GM12878 (cell line): ENCODE data around the gene F8A3. TPM values are rescaled to one million over a fixed set of nuclear protein-coding genes. Genes with fewer than 3 reads are reported as not detected.

Experiments used
- ATAC-seq: fragments of 200-7000 bp; cut with Tn5 transposase; 3 replicates; pipeline ENCODE4 v1.9.1; 2020; ENCODE audit warnings: mild to moderate bottlenecking, moderate library complexity
- BruUV-seq: library from RNA; stranded (reverse); fragments of 400-500 nt; replicated peaks from 2 replicates; lab custom pipeline; 2021; lab: Mats Ljungman, UMichigan
- CTCF ChIA-PET: fragments of 300-600 bp; sonication (Branson Sonifier 250); formaldehyde crosslinking; extraction: SDS; loops from one replicate; lab custom pipeline; 2021; ENCODE audit warnings: inconsistent platforms; lab: Yijun Ruan, JAX
- POLR2A ChIA-PET: fragments of 350-600 bp; formaldehyde crosslinking; extraction: SDS; loops from one replicate; lab custom pipeline; 2021; ENCODE audit warnings: inconsistent platforms; lab: Charles Lee
- RAD21 ChIA-PET: fragments of 300-600 bp; sonication (Branson Sonifier 250); formaldehyde crosslinking; loops from one replicate; lab custom pipeline; 2023; ENCODE audit warnings: antibody characterized with exemption; ENCODE audit not compliant: unreplicated experiment; lab: Charles Lee
- SMC1A ChIA-PET: fragments of 300-600 bp; sonication (Branson Sonifier 250); formaldehyde crosslinking; loops from one replicate; lab custom pipeline; 2023; ENCODE audit not compliant: unreplicated experiment, uncharacterized antibody; lab: Charles Lee
- DNase-seq: peaks from one replicate; pipeline ENCODE4 v3.0.0-alpha.2; 2011; ENCODE audit warnings: low read depth, low spot score
- FAIRE-seq: peaks from 3 replicates; lab custom pipeline; 2011; peaks lifted over from hg19 to GRCh38; lab: Jason Lieb, UNC
- H2AFZ ChIP-seq: 2 replicates; pipeline ENCODE4 v1.6.0; 2011; ENCODE audit warnings: low read depth, low read length, control low read depth; ENCODE audit not compliant: control insufficient read depth
- H3K27ac ChIP-seq: 2 replicates; pipeline ENCODE4 v1.5.1; 2011; ENCODE audit warnings: control low read depth; ENCODE audit not compliant: control insufficient read depth, insufficient read depth
- H3K27me3 ChIP-seq, 2 experiments: replicated peaks in 1 of 2; 2 replicates each; pipeline versions ENCODE4 v1.6.0 to v1.6.1; 2011; ENCODE audit warnings: low read length in 1 of 2; ENCODE audit not compliant: control insufficient read depth in 2 of 2, insufficient read depth in 2 of 2
- H3K36me3 ChIP-seq, 2 experiments: 2 replicates each; pipeline ENCODE4 v1.5.1; 2011; ENCODE audit warnings: low read length in 1 of 2; ENCODE audit not compliant: control insufficient read depth in 2 of 2, insufficient read depth in 2 of 2
- H3K4me1 ChIP-seq: 2 replicates; pipeline ENCODE4 v1.6.1; 2011; ENCODE audit warnings: mild to moderate bottlenecking, low read length, moderate library complexity, mixed read lengths; ENCODE audit not compliant: control insufficient read depth, insufficient read depth
- H3K4me2 ChIP-seq: 2 replicates; pipeline ENCODE4 v1.6.0; 2011; ENCODE audit warnings: control low read depth; ENCODE audit not compliant: control insufficient read depth, insufficient read depth
- H3K4me3 ChIP-seq: fragments of 200-600 bp; sonication (generic); 2 replicates; pipeline ENCODE4 v1.5.1; 2016
- H3K79me2 ChIP-seq: 2 replicates; pipeline ENCODE4 v1.6.0; 2011; ENCODE audit warnings: low read length; ENCODE audit not compliant: control insufficient read depth, insufficient read depth
- H3K9ac ChIP-seq: 2 replicates; pipeline ENCODE4 v1.8.0; 2011; ENCODE audit warnings: low read length, control low read depth, mixed read lengths; ENCODE audit not compliant: control insufficient read depth, insufficient read depth
- H3K9me3 ChIP-seq: replicated peaks from 3 replicates; pipeline ENCODE4 v1.5.1; 2011; ENCODE audit warnings: mild to moderate bottlenecking, low read length; ENCODE audit not compliant: control insufficient read depth, insufficient read depth
- H4K20me1 ChIP-seq: 2 replicates; pipeline ENCODE4 v1.6.0; 2011; ENCODE audit not compliant: control insufficient read depth, insufficient read depth
- ASH2L ChIP-seq: fragments of 300-600, 200-600 bp; sonication (generic); IDR thresholded peaks from 2 replicates; pipeline ENCODE4 v1.6.1; 2017; ENCODE audit warnings: low read depth, mild to moderate bottlenecking, borderline replicate concordance
- BRCA1 ChIP-seq: IDR thresholded peaks from 2 replicates; pipeline ENCODE4 v1.6.1; 2011; ENCODE audit warnings: low read depth, low read length, improper control_type of control experiment
- CBX5 ChIP-seq: sonication (generic); IDR thresholded peaks from 2 replicates; pipeline ENCODE4 v1.6.1; 2016; ENCODE audit warnings: low read depth, moderate library complexity, mild to moderate bottlenecking, inconsistent platforms
- EED ChIP-seq: sonication (generic); IDR thresholded peaks from 2 replicates; pipeline ENCODE4 v1.6.1; 2016; ENCODE audit warnings: antibody characterized with exemption, low read depth
- ESRRA ChIP-seq: IDR thresholded peaks from 2 replicates; pipeline ENCODE4 v1.6.1; 2012; ENCODE audit warnings: mild to moderate bottlenecking, low read length, improper control_type of control experiment
- GATAD2B ChIP-seq: fragments of 450-650 bp; conservative IDR thresholded peaks from 2 replicates; pipeline ENCODE4 v1.6.1; 2017; ENCODE audit warnings: low read depth, mild to moderate bottlenecking, moderate library complexity
- LARP7 ChIP-seq: fragments of 450-650 bp; IDR thresholded peaks from 2 replicates; pipeline ENCODE4 v1.6.1; 2017; ENCODE audit warnings: mild to moderate bottlenecking
- MXI1 ChIP-seq: fragments of 150-350 bp; IDR thresholded peaks from 2 replicates; pipeline ENCODE4 v1.6.1; 2011; ENCODE audit warnings: low read depth, mild to moderate bottlenecking, inconsistent platforms, low read length, improper control_type of control experiment
- NFYA ChIP-seq: IDR thresholded peaks from 2 replicates; pipeline ENCODE4 v1.6.1; 2011; ENCODE audit warnings: low read depth, mild to moderate bottlenecking, low read length, improper control_type of control experiment, borderline replicate concordance
- PAX5 ChIP-seq: IDR thresholded peaks from 2 replicates; pipeline ENCODE4 v1.6.1; 2011; ENCODE audit warnings: low read depth, low read length, borderline replicate concordance
- PAX8 ChIP-seq: fragments of 450-650 bp; IDR thresholded peaks from 2 replicates; pipeline ENCODE4 v1.6.1; 2017; ENCODE audit warnings: mild to moderate bottlenecking, moderate library complexity
- RCOR1 ChIP-seq: conservative IDR thresholded peaks from 2 replicates; pipeline ENCODE4 v1.6.1; 2012; ENCODE audit warnings: low read depth, low read length, improper control_type of control experiment
- SUPT20H ChIP-seq: IDR thresholded peaks from 2 replicates; pipeline ENCODE4 v1.6.1; 2011; ENCODE audit warnings: low read depth, mild to moderate bottlenecking, low read length, moderate library complexity, borderline replicate concordance; ENCODE audit not compliant: control insufficient read depth
- TBL1XR1 ChIP-seq: IDR thresholded peaks from 2 replicates; pipeline ENCODE4 v1.6.1; 2012; ENCODE audit warnings: low read depth, low read length, improper control_type of control experiment
- ZNF24 ChIP-seq: fragments of 450-650 bp; IDR thresholded peaks from 2 replicates; pipeline ENCODE4 v1.6.1; 2017; ENCODE audit warnings: antibody characterized with exemption, mild to moderate bottlenecking
- WGBS: methylation state at CpG from one replicate; pipeline ENCODE4 v1.1.6; 2016; ENCODE audit warnings: low lambda C conversion rate; ENCODE audit not compliant: insufficient replicate concordance, insufficient coverage; ENCODE audit errors: missing lambda C conversion rate; 5-methylcytosine and 5-hydroxymethylcytosine counted together
- in situ Hi-C: fragments of 300-500 bp; cut with MboI; formaldehyde crosslinking; loops from 9 replicates; pipeline ENCODE4 v1.14.3; 2018; ENCODE audit warnings: mixed read lengths
- intact Hi-C: fragments of 100-400 bp; cut with micrococcal nuclease; formaldehyde crosslinking; loops from one replicate; pipeline ENCODE4 v1.14.2; 2022; ENCODE audit not compliant: unreplicated experiment
- polyA plus RNA-seq, 11 experiments: library from polyadenylated mRNA; depleted of rRNA in 4 of 11; unstranded in 6 of 11; stranded (reverse) in 5 of 11; fragments of >200 nt; fragmentation: Nextera tagmentation in 4 of 11; fragmentation: Illumina TruSeq in 1 of 11; extraction: Ambion mirVana in 4 of 11; extraction: Trizol in 1 of 11; gene quantifications; 1 replicate in 1 of 11; 2 replicates in 10 of 11; pipeline versions ENCODE4 v1.2.1 to v1.2.3, GENCODE V29; 2011 to 2016; ENCODE audit warnings: inconsistent platforms in 2 of 11, missing spikeins in 2 of 11, low read depth in 1 of 11
- total RNA-seq, 4 experiments: library from RNA; depleted of rRNA in 3 of 4; stranded (reverse); fragments of >200 nt in 3 of 4; fragmentation: Illumina TruSeq in 1 of 4; extraction: Trizol in 1 of 4; gene quantifications; 2 replicates each; pipeline versions ENCODE4 v1.2.1 to v1.2.3, GENCODE V29; 2013 to 2021
- TF ChIP-seq, protein P1 (sequence below): IDR thresholded peaks from 2 replicates; pipeline ENCODE4 v1.6.1; 2011; ENCODE audit warnings: borderline replicate concordance, low read depth, mild to moderate bottlenecking, moderate library complexity, mixed read lengths, low read length; ENCODE audit not compliant: insufficient read depth; ENCODE audit errors: extremely low read length
- TF ChIP-seq, protein P2 (sequence below): fragments of 450-650 bp; IDR thresholded peaks from 2 replicates; pipeline ENCODE4 v1.6.1; 2016; ENCODE audit warnings: mild to moderate bottlenecking, moderate library complexity, borderline replicate concordance

F8A3 gene
- total and polyA plus RNA-seq, 10 of the 15 experiments (the other 5 are each of a cell fraction or from before 2014, with no cell fraction given): 0.04 to 2.4 (median 0.28) TPM; not detected in 3

DNA sequence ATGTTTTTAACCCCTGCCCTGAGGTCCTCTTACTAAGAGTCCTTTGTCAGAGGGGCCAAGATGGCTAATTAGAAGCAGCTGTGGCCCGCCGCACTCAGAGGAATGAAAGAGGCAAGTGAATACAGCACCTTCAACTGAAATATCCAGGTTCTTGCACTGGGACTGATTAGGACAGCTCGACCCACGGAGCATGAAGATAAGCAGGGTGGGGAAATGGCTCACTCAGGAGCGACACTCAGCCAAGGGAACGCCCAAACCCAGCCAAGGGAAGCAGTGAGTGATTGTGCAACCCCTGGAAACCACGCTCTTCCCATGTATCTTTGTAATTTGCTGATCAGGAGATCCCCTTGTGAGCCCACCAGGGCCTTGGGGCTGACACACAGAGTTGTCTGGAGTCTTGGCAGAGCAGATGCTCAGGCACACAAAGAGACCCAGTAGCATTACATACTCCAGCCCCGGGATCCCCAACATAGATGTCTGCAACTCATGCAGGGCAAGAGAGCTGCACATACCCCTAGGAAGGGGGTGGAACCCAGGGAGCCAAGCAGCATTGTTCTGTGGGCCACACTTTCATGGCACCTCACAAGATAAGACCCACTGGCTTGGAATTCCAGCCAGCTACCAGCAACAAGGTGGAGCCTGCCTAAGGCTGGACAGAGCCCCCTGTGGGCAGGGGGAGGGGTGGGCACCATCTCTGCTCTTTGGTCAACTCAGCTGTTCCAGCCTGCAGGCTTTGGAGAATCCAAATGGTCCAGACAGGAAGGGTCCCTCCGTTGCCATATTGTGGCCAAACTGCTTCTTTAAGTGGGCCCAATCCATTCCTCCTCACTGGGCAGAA is 23.3 kb downstream of the F8A3 start:
- no peak for FAIRE-seq
- Histone ChIP-seq H3K27me3 (no peaks in the 10 kb centered on the region), H3K9me3 (no peaks in the 10 kb centered on the region; the same call in 2 of the 3 replicates), H4K20me1 (no peaks in the 10 kb centered on the region), H2AFZ (no peak overlapping the region), H3K4me3 (no peak overlapping the region)
- no TSS peak for BruUV-seq
- CTCF ChIA-PET: no interaction called here
- TF ChIP-seq MXI1 (no peak), TBL1XR1 (no peak), RCOR1 (no peak), PAX8 (no peak), PAX5 (no peak), SUPT20H (no peak), LARP7 (no peak), NFYA (no peak), ASH2L (no peak), CBX5 (no peak), GATAD2B (no peak), EED (no peak), BRCA1 (no peak), ZNF24 (no peak), ESRRA (no peak)
- TF ChIP-seq, protein P1, sequence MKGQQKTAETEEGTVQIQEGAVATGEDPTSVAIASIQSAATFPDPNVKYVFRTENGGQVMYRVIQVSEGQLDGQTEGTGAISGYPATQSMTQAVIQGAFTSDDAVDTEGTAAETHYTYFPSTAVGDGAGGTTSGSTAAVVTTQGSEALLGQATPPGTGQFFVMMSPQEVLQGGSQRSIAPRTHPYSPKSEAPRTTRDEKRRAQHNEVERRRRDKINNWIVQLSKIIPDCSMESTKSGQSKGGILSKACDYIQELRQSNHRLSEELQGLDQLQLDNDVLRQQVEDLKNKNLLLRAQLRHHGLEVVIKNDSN: no peak
- TF ChIP-seq, protein P2, sequence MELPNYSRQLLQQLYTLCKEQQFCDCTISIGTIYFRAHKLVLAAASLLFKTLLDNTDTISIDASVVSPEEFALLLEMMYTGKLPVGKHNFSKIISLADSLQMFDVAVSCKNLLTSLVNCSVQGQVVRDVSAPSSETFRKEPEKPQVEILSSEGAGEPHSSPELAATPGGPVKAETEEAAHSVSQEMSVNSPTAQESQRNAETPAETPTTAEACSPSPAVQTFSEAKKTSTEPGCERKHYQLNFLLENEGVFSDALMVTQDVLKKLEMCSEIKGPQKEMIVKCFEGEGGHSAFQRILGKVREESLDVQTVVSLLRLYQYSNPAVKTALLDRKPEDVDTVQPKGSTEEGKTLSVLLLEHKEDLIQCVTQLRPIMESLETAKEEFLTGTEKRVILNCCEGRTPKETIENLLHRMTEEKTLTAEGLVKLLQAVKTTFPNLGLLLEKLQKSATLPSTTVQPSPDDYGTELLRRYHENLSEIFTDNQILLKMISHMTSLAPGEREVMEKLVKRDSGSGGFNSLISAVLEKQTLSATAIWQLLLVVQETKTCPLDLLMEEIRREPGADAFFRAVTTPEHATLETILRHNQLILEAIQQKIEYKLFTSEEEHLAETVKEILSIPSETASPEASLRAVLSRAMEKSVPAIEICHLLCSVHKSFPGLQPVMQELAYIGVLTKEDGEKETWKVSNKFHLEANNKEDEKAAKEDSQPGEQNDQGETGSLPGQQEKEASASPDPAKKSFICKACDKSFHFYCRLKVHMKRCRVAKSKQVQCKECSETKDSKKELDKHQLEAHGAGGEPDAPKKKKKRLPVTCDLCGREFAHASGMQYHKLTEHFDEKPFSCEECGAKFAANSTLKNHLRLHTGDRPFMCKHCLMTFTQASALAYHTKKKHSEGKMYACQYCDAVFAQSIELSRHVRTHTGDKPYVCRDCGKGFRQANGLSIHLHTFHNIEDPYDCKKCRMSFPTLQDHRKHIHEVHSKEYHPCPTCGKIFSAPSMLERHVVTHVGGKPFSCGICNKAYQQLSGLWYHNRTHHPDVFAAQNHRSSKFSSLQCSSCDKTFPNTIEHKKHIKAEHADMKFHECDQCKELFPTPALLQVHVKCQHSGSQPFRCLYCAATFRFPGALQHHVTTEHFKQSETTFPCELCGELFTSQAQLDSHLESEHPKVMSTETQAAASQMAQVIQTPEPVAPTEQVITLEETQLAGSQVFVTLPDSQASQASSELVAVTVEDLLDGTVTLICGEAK: no peak
- TF ChIP-seq, all 136 proteins: peak for 0
- H3K9ac ChIP-seq: no peak overlapping the region
- no peaks in the 10 kb centered on the region for H3K4me1 ChIP-seq
- in situ Hi-C loops: no loop called here
- 20% methylated on average over 9 of the region's 9 CpGs for WGBS
- no peak overlapping the region for H3K27ac ChIP-seq
- ATAC-seq (no peak), DNase-seq (no peak)
- H3K4me2 ChIP-seq: no peak overlapping the region
- H3K79me2 ChIP-seq: no peaks in the 10 kb centered on the region
- SMC1A ChIA-PET: no interaction called here
- RAD21 ChIA-PET: no interaction called here
- no peaks in the 10 kb centered on the region for H3K36me3 ChIP-seq
- intact Hi-C loops: no loop called here
- POLR2A ChIA-PET: no interaction called here
